ENCODE results near the gene SPACA5B. TPM values are rescaled to one million over a fixed set of nuclear protein-coding genes. Genes with fewer than 3 reads are reported as not detected.
"Not testable (repeated sequence)": the region's sequence is repeated elsewhere in the genome, so short reads cannot be mapped to it uniquely, and the experiment has no call there.

Gene SPACA5B
- total RNA-seq (2014; rRNA removed; shearing (Covaris generic)) (not detected in 2 replicates), polyA plus RNA-seq (2016; fragmentation: Nextera tagmentation; extraction: Ambion mirVana) (not detected in 2 replicates)
- long read RNA-seq = 0 reads

GRCh38 chrX:48130326-48130725 lies at the start of gene SPACA5B:
Gene SPACA5B (plus strand): TSS chrX:48130626. CDS start chrX:48130688, 62 bp downstream.
- not testable (repeated sequence) for H3K4me3 ChIP-seq; H3K4me2 ChIP-seq; H3K4me1 Mint-ChIP-seq; DNase-seq (ENCODE audit: low spot score); H3K27me3 Mint-ChIP-seq (ENCODE audit: insufficient read depth, low read depth, poor library complexity); H3K9me2 ChIP-seq (ENCODE audit: insufficient read depth); H3K4me1 ChIP-seq (ENCODE audit: insufficient read depth); H3F3A ChIP-seq (replicated peaks; ENCODE audit: low read depth); H3K4me3 Mint-ChIP-seq; H3K9me3 Mint-ChIP-seq; H4K20me1 ChIP-seq (replicated peaks; ENCODE audit: insufficient read depth); H3K27ac Mint-ChIP-seq; H3K27ac ChIP-seq (ENCODE audit: low read depth); H3K36me3 ChIP-seq (ENCODE audit: insufficient read depth); H3K27me3 ChIP-seq (ENCODE audit: insufficient read depth); H3K36me3 Mint-ChIP-seq (ENCODE audit: low read depth); H2AFZ ChIP-seq; ATAC-seq; H3K79me2 ChIP-seq (replicated peaks; ENCODE audit: insufficient read depth)

GRCh38 chrX:48083212-48083611 lies 47.2 kb upstream of the SPACA5B start:
- no peak overlapping the region for H3K4me3 ChIP-seq
- H3K27me3 ChIP-seq (ENCODE audit: insufficient read depth) = no peaks in the 10 kb centered on the region
- DNase-seq (ENCODE audit: low spot score) (peak; percentile 60), ATAC-seq (peak; percentile 88)
- H3K36me3 ChIP-seq (ENCODE audit: insufficient read depth) = no peaks in the 10 kb centered on the region
- H3K36me3 Mint-ChIP-seq (ENCODE audit: low read depth) = no peaks in the 10 kb centered on the region
- H3K4me2 ChIP-seq = no peak overlapping the region
- H3K27ac ChIP-seq (ENCODE audit: low read depth) = no peak overlapping the region
- H3F3A ChIP-seq (replicated peaks; ENCODE audit: low read depth) = no peaks in the 10 kb centered on the region
- no peaks in the 10 kb centered on the region for H3K9me3 Mint-ChIP-seq
- H3K27me3 Mint-ChIP-seq (ENCODE audit: insufficient read depth, low read depth, poor library complexity) = peaks cover 8% of the 10 kb centered on the region
- H3K4me1 Mint-ChIP-seq = peaks cover 4% of the 10 kb centered on the region; the same call in 2 of the 3 replicates
- no peak overlapping the region for H3K4me3 Mint-ChIP-seq
- no peaks in the 10 kb centered on the region for H3K9me2 ChIP-seq (ENCODE audit: insufficient read depth)
- peak; percentile 60 to 62 for TF ChIP-seq CTCF (conservative IDR thresholded peaks at IDR 0.05; ENCODE audit: low read depth in 2 of 2)
- TF ChIP-seq POLR2AphosphoS5 (IDR thresholded peaks at IDR 0.05; ENCODE audit: low read depth) = no peak
- TF ChIP-seq ZNF462 (CRISPR knock-in tag; IDR thresholded peaks at IDR 0.05) = no peak
- H4K20me1 ChIP-seq (replicated peaks; ENCODE audit: insufficient read depth) = no peaks in the 10 kb centered on the region
- H3K4me1 ChIP-seq (ENCODE audit: insufficient read depth) = no peaks in the 10 kb centered on the region
- no peaks in the 10 kb centered on the region for H3K79me2 ChIP-seq (replicated peaks; ENCODE audit: insufficient read depth)
- peak overlapping the region; percentile 59; the same call in 1 of the 2 replicates for H2AFZ ChIP-seq
- H3K27ac Mint-ChIP-seq = no peak overlapping the region

Data from GM23338 (cell line).